Articular chondrocyte of knee joint (primary cell): ENCODE results near the gene CORO1A. TPM values are rescaled to one million over a fixed set of nuclear protein-coding genes. Genes with fewer than 3 reads are reported as not detected.

Experiments used
- small RNA-seq: library from RNA; depleted of rRNA; stranded (forward); fragments of <200 nt; gene quantifications from one replicate; pipeline ENCODE3, GENCODE V24; 2012
- total RNA-seq: library from RNA; depleted of rRNA; stranded (reverse); fragments of >200 nt; gene quantifications from 2 replicates; pipeline ENCODE4 v1.2.3, GENCODE V29; 2012

Gene CORO1A
- 1.2 and 1.3 TPM in 2 replicates for total RNA-seq

DNA sequence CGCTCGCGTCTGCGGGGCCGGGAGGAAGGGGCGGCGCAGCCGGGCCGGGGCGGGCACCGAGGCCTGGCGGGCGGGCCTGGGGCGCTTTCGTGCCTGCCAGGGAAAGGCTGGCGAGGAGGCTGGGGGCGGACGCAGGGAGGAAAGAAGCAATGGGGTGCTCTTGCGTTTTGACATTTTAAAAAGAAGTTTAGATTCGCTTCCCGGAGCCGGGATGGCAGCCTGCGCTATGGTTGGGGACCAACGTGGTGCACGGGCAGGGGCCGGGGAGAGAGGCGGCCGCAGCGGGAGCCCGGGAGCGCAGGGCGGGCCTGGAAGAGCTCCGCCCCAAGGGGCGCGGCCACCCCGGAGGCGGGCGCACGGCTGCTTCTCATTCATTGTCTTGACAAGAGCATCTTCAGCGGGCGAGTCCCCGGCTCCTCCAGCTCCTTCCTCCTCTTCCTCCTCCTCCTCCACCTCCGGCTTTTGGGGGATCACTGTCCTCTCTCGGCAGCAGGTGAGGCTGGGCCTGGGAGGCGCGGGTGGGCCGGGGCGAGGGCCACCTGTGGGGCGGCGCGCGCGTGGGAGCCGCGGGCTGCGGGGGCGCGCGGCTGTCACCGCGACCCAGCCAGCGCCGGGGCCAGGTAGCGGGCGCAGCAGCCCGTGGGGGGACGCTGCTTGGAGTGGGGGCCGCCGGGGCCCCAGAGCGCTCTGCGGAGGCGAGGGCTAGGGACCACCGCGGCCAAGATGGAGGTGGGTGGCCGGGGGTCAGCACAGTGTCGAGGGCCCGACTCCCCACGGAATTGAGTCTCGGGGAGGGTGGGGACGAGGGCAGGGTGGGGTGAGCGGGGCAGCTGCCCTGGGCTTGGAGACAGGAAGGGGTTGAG is at the start of gene CORO1A:
TSS of gene CORO1A (plus strand) at position 370 of the 863 bp plus-strand sequence. CDS start 1,608 bp downstream, outside the sequence.

DNA sequence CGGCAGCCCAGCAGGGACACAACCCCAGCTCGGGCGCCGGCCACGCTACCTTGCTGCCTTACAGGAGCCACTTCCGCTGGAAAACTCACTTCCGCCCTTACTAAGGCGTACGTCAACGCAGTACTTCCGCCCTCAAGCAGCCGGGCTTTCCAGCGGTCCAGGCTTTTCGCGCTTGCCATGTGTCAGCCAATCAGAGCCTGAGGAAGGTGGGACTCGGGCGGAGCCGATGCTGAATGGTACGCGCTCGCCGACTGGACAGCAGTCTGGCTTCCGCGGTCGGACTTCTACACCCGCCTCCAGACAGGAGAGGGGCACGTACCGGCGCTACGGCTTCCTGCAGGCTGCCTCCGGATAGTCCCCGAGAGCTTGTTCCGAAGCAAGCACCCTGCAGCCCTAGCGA is 10.2 kb downstream of the CORO1A start, which contains the start of the genes BOLA2B and SLX1A:
TSS of gene BOLA2B (minus strand) at position 52 of the 400 bp plus-strand sequence. CDS start 71 bp downstream, outside the sequence.
TSS of gene SLX1A (plus strand) at position 261 of the 400 bp plus-strand sequence. CDS start 210 bp downstream, outside the sequence.

DNA sequence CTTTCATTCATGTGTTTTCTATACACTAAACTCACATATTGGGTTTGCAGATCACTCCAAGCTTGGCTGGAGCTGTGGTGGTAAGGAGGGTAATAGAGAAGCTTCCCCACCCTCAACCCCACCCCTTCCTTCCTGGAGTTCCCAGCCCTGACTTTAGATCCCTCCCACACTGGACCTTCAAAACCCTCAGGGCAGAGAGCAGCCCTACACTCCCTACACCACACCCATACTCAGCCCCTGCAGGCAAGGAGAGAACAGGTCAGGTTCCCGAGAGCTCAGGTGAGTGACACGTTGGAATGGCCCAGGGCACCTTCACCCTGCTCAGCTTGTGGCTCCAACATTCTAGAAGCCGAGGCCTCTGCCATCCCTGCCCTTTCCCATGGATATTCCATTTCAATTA is 15.6 kb downstream of the CORO1A start, which contains the start of gene SULT1A3:
TSS of gene SULT1A3 (plus strand) at position 207 of the 400 bp plus-strand sequence. CDS start 1,474 bp downstream, outside the sequence.

Small RNAs within 50 kb of the gene (small RNA-seq; reads per million reads assigned to genes)
- gene AC106782.4: not detected

Other genes with a start within 250 kb of the CORO1A start
- gene TMEM219, start 221.5 kb upstream of the CORO1A start, total RNA-seq: 74.1 and 77.0 TPM in 2 replicates
- 32.4 and 35.7 TPM in 2 replicates for gene TAOK2, start 209.7 kb upstream of the CORO1A start, total RNA-seq
- gene HIRIP3, start 188.0 kb upstream of the CORO1A start, total RNA-seq: 4.1 and 5.4 TPM in 2 replicates
- gene INO80E, start 187.4 kb upstream of the CORO1A start, total RNA-seq: 26.7 and 26.9 TPM in 2 replicates
- under 0.01 and 0.13 TPM in 2 replicates for gene DOC2A, start 172.6 kb upstream of the CORO1A start, total RNA-seq
- gene C16orf92, start 160.4 kb upstream of the CORO1A start, total RNA-seq: not detected in 2 replicates
- 0.11 and 0.26 TPM in 2 replicates for gene TLCD3B, start 152.3 kb upstream of the CORO1A start, total RNA-seq
- 828 and 846 TPM in 2 replicates for gene ALDOA, start 117.8 kb upstream of the CORO1A start, total RNA-seq
- 144 and 150 TPM in 2 replicates for gene PPP4C, start 107.6 kb upstream of the CORO1A start, total RNA-seq
- gene TBX6, start 91.7 kb upstream of the CORO1A start, total RNA-seq: 0.11 and 0.39 TPM in 2 replicates
- 18.7 and 24.6 TPM in 2 replicates for gene YPEL3, start 87.4 kb upstream of the CORO1A start, total RNA-seq
- 0.54 and 1.4 TPM in 2 replicates for gene GDPD3, start 70.1 kb upstream of the CORO1A start, total RNA-seq
- gene MAPK3, start 60.4 kb upstream of the CORO1A start, total RNA-seq: 63.0 and 74.6 TPM in 2 replicates
- gene BOLA2B, start 10.1 kb downstream of the CORO1A start, total RNA-seq: 25.1 and 63.9 TPM in 2 replicates
- 11.6 and 14.0 TPM in 2 replicates for gene SLX1A, start 10.3 kb downstream of the CORO1A start, total RNA-seq
- gene SULT1A3, start 15.7 kb downstream of the CORO1A start, total RNA-seq: 2.8 and 3.1 TPM in 2 replicates
- gene NPIPB13, start 64.9 kb downstream of the CORO1A start, total RNA-seq: 1.9 and 4.1 TPM in 2 replicates
- gene CD2BP2, start 171.7 kb downstream of the CORO1A start, total RNA-seq: 31.7 and 34.2 TPM in 2 replicates
- 22.6 and 23.3 TPM in 2 replicates for gene TBC1D10B, start 186.9 kb downstream of the CORO1A start, total RNA-seq
- not detected in 2 replicates for gene MYL11, start 191.2 kb downstream of the CORO1A start, total RNA-seq
- 0.11 TPM in 1 of 2 replicates, not detected in the other for gene SEPTIN1, start 199.0 kb downstream of the CORO1A start, total RNA-seq
- gene ZNF48, start 211.8 kb downstream of the CORO1A start, total RNA-seq: 5.0 and 5.2 TPM in 2 replicates
- 6.8 and 7.8 TPM in 2 replicates for gene ZNF771, start 224.0 kb downstream of the CORO1A start, total RNA-seq
- 16.2 and 18.4 TPM in 2 replicates for gene DCTPP1, start 246.4 kb downstream of the CORO1A start, total RNA-seq